NB4 (cell line): ENCODE measurements around the gene SLC22A8.

Experiments used
- MYC ChIP-seq: IDR thresholded peaks from 2 replicates; pipeline ENCODE4 v1.6.1; 2011; ENCODE audit warnings: low read depth, low read length
- POLR2A ChIP-seq: IDR thresholded peaks from 2 replicates; pipeline ENCODE4 v1.6.1; 2011; ENCODE audit warnings: mild to moderate bottlenecking; ENCODE audit not compliant: insufficient read length; ENCODE audit errors: extremely low read depth
- TF ChIP-seq, protein P1 (sequence below): IDR thresholded peaks from one replicate; pipeline ENCODE4 v1.5.1; 2012; ENCODE audit warnings: low read depth, low read length
- TF ChIP-seq, protein P2 (sequence below): IDR thresholded peaks from 2 replicates; pipeline ENCODE4 v1.6.1; 2011; ENCODE audit warnings: low read depth, low read length

DNA sequence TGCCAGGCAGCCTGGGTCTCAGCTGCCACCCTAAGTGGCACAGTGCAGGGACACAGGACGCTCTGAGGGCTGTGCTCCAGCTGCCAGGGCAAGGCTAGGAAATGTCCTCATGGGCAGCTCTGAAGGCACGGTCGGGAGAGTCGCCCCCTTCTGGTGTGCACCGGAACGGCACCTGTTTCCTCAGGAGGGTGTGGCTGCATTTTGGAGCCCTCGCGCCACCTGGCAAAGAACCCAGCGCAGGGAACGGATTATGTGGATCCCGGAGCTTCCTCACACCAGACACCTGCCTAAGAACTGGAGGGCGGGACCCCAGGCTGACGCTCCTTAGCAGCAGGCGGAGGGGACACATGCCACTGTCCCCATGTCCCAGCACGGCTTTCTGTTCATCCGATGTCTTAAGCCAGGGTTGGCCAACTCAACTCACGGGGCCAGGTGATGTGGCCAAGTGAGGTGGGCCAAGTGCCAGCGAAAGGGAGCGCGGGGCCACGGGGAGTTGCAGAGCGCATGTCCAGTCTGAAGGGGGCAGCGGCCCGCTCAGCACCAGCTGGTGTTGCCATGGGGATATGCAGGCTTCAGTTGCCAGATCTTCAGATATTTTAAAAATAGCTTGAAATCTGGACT, 5.1 kb upstream of the SLC22A8 start:
- TF ChIP-seq, protein P1, sequence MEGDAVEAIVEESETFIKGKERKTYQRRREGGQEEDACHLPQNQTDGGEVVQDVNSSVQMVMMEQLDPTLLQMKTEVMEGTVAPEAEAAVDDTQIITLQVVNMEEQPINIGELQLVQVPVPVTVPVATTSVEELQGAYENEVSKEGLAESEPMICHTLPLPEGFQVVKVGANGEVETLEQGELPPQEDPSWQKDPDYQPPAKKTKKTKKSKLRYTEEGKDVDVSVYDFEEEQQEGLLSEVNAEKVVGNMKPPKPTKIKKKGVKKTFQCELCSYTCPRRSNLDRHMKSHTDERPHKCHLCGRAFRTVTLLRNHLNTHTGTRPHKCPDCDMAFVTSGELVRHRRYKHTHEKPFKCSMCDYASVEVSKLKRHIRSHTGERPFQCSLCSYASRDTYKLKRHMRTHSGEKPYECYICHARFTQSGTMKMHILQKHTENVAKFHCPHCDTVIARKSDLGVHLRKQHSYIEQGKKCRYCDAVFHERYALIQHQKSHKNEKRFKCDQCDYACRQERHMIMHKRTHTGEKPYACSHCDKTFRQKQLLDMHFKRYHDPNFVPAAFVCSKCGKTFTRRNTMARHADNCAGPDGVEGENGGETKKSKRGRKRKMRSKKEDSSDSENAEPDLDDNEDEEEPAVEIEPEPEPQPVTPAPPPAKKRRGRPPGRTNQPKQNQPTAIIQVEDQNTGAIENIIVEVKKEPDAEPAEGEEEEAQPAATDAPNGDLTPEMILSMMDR = peak; percentile 85
- TF ChIP-seq POLR2A = no peak
- TF ChIP-seq MYC = no peak
- TF ChIP-seq, protein P2, sequence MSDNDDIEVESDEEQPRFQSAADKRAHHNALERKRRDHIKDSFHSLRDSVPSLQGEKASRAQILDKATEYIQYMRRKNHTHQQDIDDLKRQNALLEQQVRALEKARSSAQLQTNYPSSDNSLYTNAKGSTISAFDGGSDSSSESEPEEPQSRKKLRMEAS = no peak
